HEK293T (cell line): ENCODE results near the gene FAM118B.
"Not testable (repeated sequence)": the region's sequence is repeated elsewhere in the genome, so short reads cannot be mapped to it uniquely, and the experiment has no call there.

Experiments
- CTCF ChIA-PET: fragments of 350-600 bp; formaldehyde crosslinking; extraction: SDS; loops from one replicate; lab custom pipeline; 2021; ENCODE audit warnings: antibody characterized with exemption, inconsistent platforms; lab: Yijun Ruan, JAX
- POLR2A ChIA-PET: fragments of 350-600 bp; formaldehyde crosslinking; extraction: SDS; loops from one replicate; lab custom pipeline; 2020; ENCODE audit warnings: antibody characterized with exemption, inconsistent platforms; lab: Yijun Ruan, JAX
- DNase-seq: peaks from one replicate; pipeline ENCODE4 v3.0.0; 2012; ENCODE audit warnings: mixed read lengths; ENCODE audit errors: extremely low spot score
- ARNT ChIP-seq: fragments of 450-650 bp; IDR thresholded peaks from 2 replicates; pipeline ENCODE4 v1.6.1; 2017; ENCODE audit warnings: mild to moderate bottlenecking
- BHLHE40 ChIP-seq: fragments of 450-650 bp; IDR thresholded peaks from 2 replicates; pipeline ENCODE4 v1.6.1; 2016; ENCODE audit warnings: mild to moderate bottlenecking, moderate library complexity, borderline replicate concordance
- CTBP1 ChIP-seq: fragments of 450-650 bp; IDR thresholded peaks from 2 replicates; pipeline ENCODE4 v1.6.1; 2016; ENCODE audit warnings: borderline replicate concordance
- ELF4 ChIP-seq: fragments of 450-650 bp; IDR thresholded peaks from 2 replicates; pipeline ENCODE4 v1.6.1; 2017; ENCODE audit warnings: antibody characterized with exemption
- FOXA1 ChIP-seq: fragments of 450-650 bp; IDR thresholded peaks from 2 replicates; pipeline ENCODE4 v1.6.1; 2016; ENCODE audit warnings: mild to moderate bottlenecking
- FOXK2 ChIP-seq: fragments of 450-650 bp; IDR thresholded peaks from 2 replicates; pipeline ENCODE4 v1.6.1; 2016; ENCODE audit warnings: mild to moderate bottlenecking
- FOXM1 ChIP-seq: fragments of 450-650 bp; IDR thresholded peaks from 2 replicates; pipeline ENCODE4 v1.6.1; 2017; ENCODE audit warnings: mild to moderate bottlenecking, borderline replicate concordance
- HDGF ChIP-seq: fragments of 450-650 bp; IDR thresholded peaks from 2 replicates; pipeline ENCODE4 v1.6.1; 2017; ENCODE audit warnings: antibody characterized with exemption, borderline replicate concordance
- L3MBTL2 ChIP-seq: fragments of 450-650 bp; conservative IDR thresholded peaks from 2 replicates; pipeline ENCODE4 v1.6.1; 2016; ENCODE audit warnings: mild to moderate bottlenecking
- LEF1 ChIP-seq: fragments of 450-650 bp; IDR thresholded peaks from 2 replicates; pipeline ENCODE4 v1.6.1; 2017; ENCODE audit warnings: mild to moderate bottlenecking, borderline replicate concordance
- NFRKB ChIP-seq: fragments of 450-650 bp; IDR thresholded peaks from 2 replicates; pipeline ENCODE4 v1.6.1; 2016; ENCODE audit warnings: mild to moderate bottlenecking, moderate library complexity
- SP1 ChIP-seq: fragments of 450-650 bp; IDR thresholded peaks from 2 replicates; pipeline ENCODE4 v1.6.1; 2017
- SUZ12 ChIP-seq: fragments of 450-650 bp; IDR thresholded peaks from 2 replicates; pipeline ENCODE4 v1.6.1; 2016; ENCODE audit warnings: mild to moderate bottlenecking
- TARDBP ChIP-seq: fragments of 450-650 bp; IDR thresholded peaks from 2 replicates; pipeline ENCODE4 v1.6.1; 2016
- ZNF384 ChIP-seq: fragments of 450-650 bp; IDR thresholded peaks from 2 replicates; pipeline ENCODE4 v1.6.1; 2016
- TF ChIP-seq, protein P1 (sequence below): fragments of 450-650 bp; IDR thresholded peaks from 2 replicates; pipeline ENCODE4 v1.6.1; 2016

FAM118B gene

DNA sequence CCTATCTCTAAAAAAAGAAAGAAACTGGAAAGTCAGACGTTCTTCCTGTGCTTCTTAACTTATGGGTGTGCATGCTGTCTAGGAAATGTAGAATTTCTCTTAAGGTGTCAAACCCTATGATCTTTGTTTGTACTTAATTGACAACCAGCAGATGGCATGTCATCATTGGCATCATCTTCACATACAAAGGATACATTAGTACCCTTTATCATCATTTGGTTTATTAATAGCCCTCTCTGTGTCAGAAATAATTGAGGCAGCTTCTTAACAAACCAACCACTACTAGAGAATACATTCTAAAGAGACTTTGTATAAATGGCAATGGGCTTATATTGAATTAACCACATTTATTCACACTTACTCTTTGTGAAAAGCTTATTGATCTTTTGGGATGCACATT, 43.2 kb downstream of the FAM118B start:
- CTCF ChIA-PET: no interaction called here
- DNase-seq: no peak
- TF ChIP-seq FOXA1 (no peak), CTBP1 (no peak), FOXK2 (no peak), L3MBTL2 (no peak), HDGF (no peak), SUZ12 (no peak)
- POLR2A ChIA-PET: interaction anchor here (2.9 kb wide), 1 partner anchor 14 kb away, joined by 8 read pairs; the partner anchor contains the start of genes FOXRED1 and SRPRA

GRCh38 chr11:126255507-126255906, 43.9 kb downstream of the FAM118B start:
- DNase-seq, CTCF ChIA-PET: not testable (repeated sequence)
- POLR2A ChIA-PET: interaction anchor here (2.9 kb wide), 1 partner anchor 13 kb away, joined by 8 read pairs; the partner anchor contains the start of genes FOXRED1 and SRPRA

DNA sequence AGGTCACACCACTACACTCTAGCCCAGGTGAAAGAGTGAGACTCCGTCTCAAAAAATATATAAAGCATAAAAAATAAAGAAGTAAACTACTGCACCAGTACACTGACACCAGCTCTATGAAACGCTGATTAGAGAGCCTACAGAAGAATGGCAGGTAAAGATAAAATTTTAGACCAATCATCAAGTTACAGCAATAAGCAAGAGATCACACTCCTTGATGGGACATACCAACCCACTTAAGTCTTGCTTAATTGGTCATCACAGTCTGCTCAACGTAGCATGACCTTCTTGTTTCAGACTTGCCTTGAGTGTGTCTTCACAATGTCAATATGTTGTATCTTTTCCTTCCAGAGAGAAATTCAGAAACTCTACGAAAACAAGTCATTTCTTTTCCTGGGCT, 44.6 kb downstream of the FAM118B start:
- ChIA-PET POLR2A (interaction anchor here (2.9 kb wide), 1 partner anchor 13 kb away, joined by 8 read pairs; the partner anchor contains the start of genes FOXRED1 and SRPRA), CTCF (no interaction called here)

GRCh38 chr11:126257144-126257543, 45.6 kb downstream of the FAM118B start:
- no peak for DNase-seq
- TF ChIP-seq FOXK2 (no peak), TARDBP (no peak), SP1 (no peak), SUZ12 (no peak), BHLHE40 (no peak), LEF1 (no peak), ARNT (no peak), ELF4 (no peak), HDGF (no peak), NFRKB (no peak), L3MBTL2 (no peak), CTBP1 (no peak), ZNF384 (no peak), FOXM1 (no peak), FOXA1 (no peak)
- TF ChIP-seq, protein P1, sequence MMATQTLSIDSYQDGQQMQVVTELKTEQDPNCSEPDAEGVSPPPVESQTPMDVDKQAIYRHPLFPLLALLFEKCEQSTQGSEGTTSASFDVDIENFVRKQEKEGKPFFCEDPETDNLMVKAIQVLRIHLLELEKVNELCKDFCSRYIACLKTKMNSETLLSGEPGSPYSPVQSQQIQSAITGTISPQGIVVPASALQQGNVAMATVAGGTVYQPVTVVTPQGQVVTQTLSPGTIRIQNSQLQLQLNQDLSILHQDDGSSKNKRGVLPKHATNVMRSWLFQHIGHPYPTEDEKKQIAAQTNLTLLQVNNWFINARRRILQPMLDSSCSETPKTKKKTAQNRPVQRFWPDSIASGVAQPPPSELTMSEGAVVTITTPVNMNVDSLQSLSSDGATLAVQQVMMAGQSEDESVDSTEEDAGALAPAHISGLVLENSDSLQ: no peak
- ChIA-PET CTCF (no interaction called here), POLR2A (interaction anchor here (0.9 kb wide), 1 partner anchor 47 kb away, joined by 3 read pairs; the partner anchor contains the start of gene DCPS)

More for the DNA sequence above, 44.6 kb downstream of the FAM118B start:
- no peak for DNase-seq
- no peak for TF ChIP-seq TARDBP
- no peak for TF ChIP-seq FOXK2
- TF ChIP-seq FOXM1: no peak
- no peak for TF ChIP-seq ZNF384
- TF ChIP-seq CTBP1: no peak
- TF ChIP-seq HDGF: no peak
- TF ChIP-seq NFRKB: no peak

- no peak for TF ChIP-seq ELF4
- no peak for TF ChIP-seq FOXA1
- no peak for TF ChIP-seq TARDBP
- TF ChIP-seq LEF1: no peak
- TF ChIP-seq ARNT: no peak
- no peak for TF ChIP-seq L3MBTL2
- TF ChIP-seq SP1: no peak
- no peak for TF ChIP-seq CTBP1
- TF ChIP-seq, protein P1: no peak
- POLR2A ChIA-PET: interaction anchor here (0.9 kb wide), 1 partner anchor 46 kb away, joined by 3 read pairs; the partner anchor contains the start of gene DCPS
- CTCF ChIA-PET: no interaction called here
- no peak for DNase-seq
Observed at GRCh38 chr11:126257764-126258163, 46.2 kb downstream of the FAM118B start.

DNA sequence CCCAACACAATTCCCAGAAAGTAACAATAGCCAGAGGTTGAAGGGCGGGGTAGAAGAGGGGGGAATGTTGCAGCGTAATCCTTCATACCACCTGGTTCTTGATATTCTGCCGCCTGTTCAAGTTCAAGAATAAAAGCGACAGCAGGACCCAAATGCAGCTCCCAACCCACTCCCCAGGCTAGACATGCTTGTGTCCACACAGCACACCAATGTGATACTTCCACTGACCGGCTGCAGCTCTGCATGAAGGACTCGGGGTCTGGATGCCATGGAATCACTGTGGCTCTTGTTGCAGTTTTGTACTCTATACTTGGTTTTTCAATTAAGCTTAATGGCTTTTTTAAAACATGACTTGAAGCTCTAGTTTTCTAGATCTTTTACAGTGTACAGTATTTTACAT, 50.6 kb downstream of the FAM118B start:
- DNase-seq: no peak
- ChIA-PET POLR2A (interaction anchor here (1.0 kb wide), 1 partner anchor 21 kb away, joined by 3 read pairs; the partner anchor contains the start of gene TIRAP), CTCF (no interaction called here)
- TF ChIP-seq LEF1 (no peak), L3MBTL2 (no peak), ZNF384 (no peak), SP1 (no peak), HDGF (no peak)
- TF ChIP-seq, protein P1: no peak

DNA sequence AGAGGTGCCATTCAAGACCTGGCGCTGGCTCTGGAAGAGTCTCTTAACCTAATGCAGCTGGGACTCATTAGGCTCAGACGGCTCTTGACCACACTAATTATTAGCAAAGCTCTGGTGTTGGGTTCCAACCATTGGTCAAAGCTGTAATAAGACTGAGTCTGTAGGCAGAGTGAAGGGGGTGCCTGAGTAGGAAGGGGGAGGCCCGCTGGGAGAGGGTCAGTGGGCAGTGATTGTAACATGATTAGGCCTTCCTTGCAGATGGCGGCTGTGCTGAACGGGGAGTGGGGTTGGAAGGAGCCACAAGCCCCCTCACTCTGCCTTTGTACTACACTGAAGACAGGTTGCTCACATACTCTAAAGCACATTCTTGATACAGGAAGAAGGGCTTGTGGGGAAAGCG, 51.9 kb downstream of the FAM118B start:
- POLR2A ChIA-PET: interaction anchor here (1.1 kb wide), 1 partner anchor 20 kb away, joined by 3 read pairs; no protein-coding TSS in a partner anchor
- CTCF ChIA-PET: no interaction called here
- no peak for DNase-seq
- TF ChIP-seq FOXK2 (no peak), FOXM1 (no peak), L3MBTL2 (no peak), HDGF (no peak), CTBP1 (no peak), LEF1 (no peak), SP1 (no peak), SUZ12 (no peak), ELF4 (no peak), NFRKB (no peak), ZNF384 (no peak)
